ENCODE data around the gene NAT14.

Gene NAT14

GRCh38 chr19:55440411-55441105 lies 44.4 kb upstream of the NAT14 start:
- H3K4me1 ChIP-seq (ENCODE audit: low read depth, poor library complexity, severe bottlenecking), result peaks cover 2% of the 10 kb centered on the region
- no peak overlapping the region for H2AFZ ChIP-seq (ENCODE audit: low read depth)
- peaks cover 78% of the 10 kb centered on the region for H3K27me3 ChIP-seq (ENCODE audit: insufficient read depth, low read depth)
- TF ChIP-seq CTCF (conservative IDR thresholded peaks at IDR 0.05; ENCODE audit: low read depth, low read length), result no peak
- H3K9ac ChIP-seq, result no peak overlapping the region
- H3K4me3 ChIP-seq (IDR thresholded peaks at IDR 0.05; ENCODE audit: insufficient read depth, low read depth, low read length), result no peak overlapping the region
- H3K4me2 ChIP-seq, result no peak overlapping the region
- H3K27ac ChIP-seq, result no peak overlapping the region
- no peaks in the 10 kb centered on the region for H3K36me3 ChIP-seq (ENCODE audit: insufficient read depth)
- H3K79me2 ChIP-seq (ENCODE audit: insufficient read depth, low read depth), result no peaks in the 10 kb centered on the region
- no peaks in the 10 kb centered on the region for H4K20me1 ChIP-seq (ENCODE audit: insufficient read depth)

- Histone ChIP-seq H3K4me2 (no peak overlapping the region), H3K79me2 (ENCODE audit: insufficient read depth, low read depth) (no peaks in the 10 kb centered on the region), H3K36me3 (ENCODE audit: insufficient read depth) (no peaks in the 10 kb centered on the region), H2AFZ (ENCODE audit: low read depth) (no peak overlapping the region), H3K27me3 (ENCODE audit: insufficient read depth, low read depth) (peaks cover 80% of the 10 kb centered on the region), H3K9ac (no peak overlapping the region), H3K4me1 (ENCODE audit: low read depth, poor library complexity, severe bottlenecking) (peaks cover 2% of the 10 kb centered on the region), H3K27ac (no peak overlapping the region), H4K20me1 (ENCODE audit: insufficient read depth) (no peaks in the 10 kb centered on the region), H3K4me3 (IDR thresholded peaks at IDR 0.05; ENCODE audit: insufficient read depth, low read depth, low read length) (no peak overlapping the region)
- TF ChIP-seq CTCF (conservative IDR thresholded peaks at IDR 0.05; ENCODE audit: low read depth, low read length), result no peak
Measured at GRCh38 chr19:55441319-55441691, 43.7 kb upstream of the NAT14 start.

- Histone ChIP-seq H3K36me3 (ENCODE audit: insufficient read depth) (no peaks in the 10 kb centered on the region), H4K20me1 (ENCODE audit: insufficient read depth) (no peaks in the 10 kb centered on the region), H3K79me2 (ENCODE audit: insufficient read depth, low read depth) (no peaks in the 10 kb centered on the region), H3K9ac (no peak overlapping the region), H3K4me2 (no peak overlapping the region), H3K27ac (no peak overlapping the region), H3K4me1 (ENCODE audit: low read depth, poor library complexity, severe bottlenecking) (peaks cover 2% of the 10 kb centered on the region), H2AFZ (ENCODE audit: low read depth) (no peak overlapping the region), H3K27me3 (ENCODE audit: insufficient read depth, low read depth) (peaks cover 82% of the 10 kb centered on the region), H3K4me3 (IDR thresholded peaks at IDR 0.05; ENCODE audit: insufficient read depth, low read depth, low read length) (no peak overlapping the region)
- no peak for TF ChIP-seq CTCF (conservative IDR thresholded peaks at IDR 0.05; ENCODE audit: low read depth, low read length)
Measured at GRCh38 chr19:55441692-55442321, 43.2 kb upstream of the NAT14 start.

- H3K27ac ChIP-seq, result no peak overlapping the region
- no peak for TF ChIP-seq CTCF (conservative IDR thresholded peaks at IDR 0.05; ENCODE audit: low read depth, low read length)
- H3K4me3 ChIP-seq (IDR thresholded peaks at IDR 0.05; ENCODE audit: insufficient read depth, low read depth, low read length), result no peak overlapping the region
Measured at GRCh38 chr19:55442372-55442961, 42.5 kb upstream of the NAT14 start.

More at GRCh38 chr19:55442372-55442961, 42.5 kb upstream of the NAT14 start:
- Histone ChIP-seq H3K36me3 (ENCODE audit: insufficient read depth) (no peaks in the 10 kb centered on the region), H4K20me1 (ENCODE audit: insufficient read depth) (no peaks in the 10 kb centered on the region), H3K4me1 (ENCODE audit: low read depth, poor library complexity, severe bottlenecking) (peaks cover 1% of the 10 kb centered on the region), H2AFZ (ENCODE audit: low read depth) (no peak overlapping the region), H3K27me3 (ENCODE audit: insufficient read depth, low read depth) (peaks cover 80% of the 10 kb centered on the region), H3K4me2 (no peak overlapping the region), H3K79me2 (ENCODE audit: insufficient read depth, low read depth) (no peaks in the 10 kb centered on the region), H3K9ac (no peak overlapping the region)
